ENCODE measurements around the gene DUOXA1. TPM values are rescaled to one million over a fixed set of nuclear protein-coding genes. Genes with fewer than 3 reads are reported as not detected.

DUOXA1 gene
- total RNA-seq, 1 experiment from 2014 or later, result 0.09 TPM

- TF ChIP-seq USF1 (CRISPR knock-in tag; IDR thresholded peaks at IDR 0.05), result no peak
Measured at GRCh38 chr15:45131510-45131909, 1.8 kb upstream of the DUOXA1 start (continued).

DNA sequence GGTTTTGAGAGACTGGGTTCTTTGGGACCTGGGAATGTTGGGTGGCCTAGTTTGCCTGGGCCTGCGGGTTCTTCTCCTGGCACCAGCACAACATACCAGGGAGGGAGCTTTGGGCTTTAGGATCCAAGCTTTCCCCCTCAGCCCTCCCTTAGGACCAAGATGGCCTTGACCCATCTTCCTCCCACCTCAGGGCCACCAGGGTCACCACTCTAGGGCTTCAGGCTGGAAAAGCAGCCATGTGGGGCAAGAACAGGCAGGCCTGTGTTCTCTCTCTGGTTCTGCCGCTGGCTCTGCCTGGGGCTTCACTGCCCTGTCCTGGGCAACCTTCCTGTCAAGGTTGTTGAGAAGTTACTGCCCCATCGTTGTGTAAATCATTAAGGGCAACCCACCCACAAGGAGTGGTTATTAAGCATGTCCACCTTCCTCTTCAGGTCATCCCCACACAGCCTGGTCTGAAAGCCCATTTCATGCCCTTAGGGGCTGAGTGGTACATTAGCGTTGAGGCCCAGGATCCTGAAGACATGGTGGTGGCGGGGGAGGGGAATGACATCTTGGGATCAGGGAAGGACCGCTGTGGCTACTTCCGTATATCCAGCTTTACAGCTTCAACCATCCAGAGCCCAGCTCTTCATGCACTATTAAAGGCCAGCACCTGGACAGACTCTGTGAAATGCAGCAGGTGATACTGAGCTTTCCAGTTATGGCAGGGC lies 767 bp upstream of the DUOXA1 start:
- ChIA-PET CTCF (interaction anchor here (0.6 to 11.0 kb wide), 5 partner anchors 15 to 823 kb away, joined by 3 to 231 read pairs (median 3); partner anchors contain the start of genes DUOX2 and DUOXA2), POLR2A (interaction anchor here (1.5 kb wide), 1 partner anchor 80 kb away, joined by 4 read pairs; no protein-coding TSS in a partner anchor)

More for the DNA sequence above, 767 bp upstream of the DUOXA1 start:
- H3K9me3 Mint-ChIP-seq, result no peaks in the 10 kb centered on the region
- H3K27ac Mint-ChIP-seq, result no peak overlapping the region
- no peak for TF ChIP-seq ELF4 (CRISPR knock-in tag; IDR thresholded peaks at IDR 0.05; ENCODE audit: low read depth)
- no peak for TF ChIP-seq HMGA2 (CRISPR knock-in tag; IDR thresholded peaks at IDR 0.05)
- TF ChIP-seq SMAD3 (CRISPR knock-in tag; IDR thresholded peaks at IDR 0.05; ENCODE audit: borderline replicate concordance), result no peak
- TF ChIP-seq ZBTB21 (CRISPR knock-in tag; IDR thresholded peaks at IDR 0.05; ENCODE audit: borderline replicate concordance), result no peak
- TF ChIP-seq, protein P1, sequence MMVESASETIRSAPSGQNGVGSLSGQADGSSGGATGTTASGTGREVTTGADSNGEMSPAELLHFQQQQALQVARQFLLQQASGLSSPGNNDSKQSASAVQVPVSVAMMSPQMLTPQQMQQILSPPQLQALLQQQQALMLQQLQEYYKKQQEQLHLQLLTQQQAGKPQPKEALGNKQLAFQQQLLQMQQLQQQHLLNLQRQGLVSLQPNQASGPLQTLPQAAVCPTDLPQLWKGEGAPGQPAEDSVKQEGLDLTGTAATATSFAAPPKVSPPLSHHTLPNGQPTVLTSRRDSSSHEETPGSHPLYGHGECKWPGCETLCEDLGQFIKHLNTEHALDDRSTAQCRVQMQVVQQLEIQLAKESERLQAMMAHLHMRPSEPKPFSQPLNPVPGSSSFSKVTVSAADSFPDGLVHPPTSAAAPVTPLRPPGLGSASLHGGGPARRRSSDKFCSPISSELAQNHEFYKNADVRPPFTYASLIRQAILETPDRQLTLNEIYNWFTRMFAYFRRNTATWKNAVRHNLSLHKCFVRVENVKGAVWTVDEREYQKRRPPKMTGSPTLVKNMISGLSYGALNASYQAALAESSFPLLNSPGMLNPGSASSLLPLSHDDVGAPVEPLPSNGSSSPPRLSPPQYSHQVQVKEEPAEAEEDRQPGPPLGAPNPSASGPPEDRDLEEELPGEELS (CRISPR knock-in tag; IDR thresholded peaks at IDR 0.05), result no peak
- TF ChIP-seq, protein P2, sequence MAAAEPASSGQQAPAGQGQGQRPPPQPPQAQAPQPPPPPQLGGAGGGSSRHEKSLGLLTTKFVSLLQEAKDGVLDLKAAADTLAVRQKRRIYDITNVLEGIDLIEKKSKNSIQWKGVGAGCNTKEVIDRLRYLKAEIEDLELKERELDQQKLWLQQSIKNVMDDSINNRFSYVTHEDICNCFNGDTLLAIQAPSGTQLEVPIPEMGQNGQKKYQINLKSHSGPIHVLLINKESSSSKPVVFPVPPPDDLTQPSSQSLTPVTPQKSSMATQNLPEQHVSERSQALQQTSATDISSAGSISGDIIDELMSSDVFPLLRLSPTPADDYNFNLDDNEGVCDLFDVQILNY (CRISPR knock-in tag; IDR thresholded peaks at IDR 0.05), result no peak
- TF ChIP-seq ETV6 (CRISPR knock-in tag; IDR thresholded peaks at IDR 0.05), result no peak
- TF ChIP-seq USF1 (CRISPR knock-in tag; IDR thresholded peaks at IDR 0.05), result no peak
- TF ChIP-seq, protein P3, sequence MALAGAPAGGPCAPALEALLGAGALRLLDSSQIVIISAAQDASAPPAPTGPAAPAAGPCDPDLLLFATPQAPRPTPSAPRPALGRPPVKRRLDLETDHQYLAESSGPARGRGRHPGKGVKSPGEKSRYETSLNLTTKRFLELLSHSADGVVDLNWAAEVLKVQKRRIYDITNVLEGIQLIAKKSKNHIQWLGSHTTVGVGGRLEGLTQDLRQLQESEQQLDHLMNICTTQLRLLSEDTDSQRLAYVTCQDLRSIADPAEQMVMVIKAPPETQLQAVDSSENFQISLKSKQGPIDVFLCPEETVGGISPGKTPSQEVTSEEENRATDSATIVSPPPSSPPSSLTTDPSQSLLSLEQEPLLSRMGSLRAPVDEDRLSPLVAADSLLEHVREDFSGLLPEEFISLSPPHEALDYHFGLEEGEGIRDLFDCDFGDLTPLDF (CRISPR knock-in tag; IDR thresholded peaks at IDR 0.05), result no peak
- TF ChIP-seq ZBTB43 (CRISPR knock-in tag; IDR thresholded peaks at IDR 0.05), result no peak
- TF ChIP-seq, protein P4, sequence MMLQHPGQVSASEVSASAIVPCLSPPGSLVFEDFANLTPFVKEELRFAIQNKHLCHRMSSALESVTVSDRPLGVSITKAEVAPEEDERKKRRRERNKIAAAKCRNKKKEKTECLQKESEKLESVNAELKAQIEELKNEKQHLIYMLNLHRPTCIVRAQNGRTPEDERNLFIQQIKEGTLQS (CRISPR knock-in tag; conservative IDR thresholded peaks at IDR 0.05), result no peak
- no peak for TF ChIP-seq PRRX2 (CRISPR knock-in tag; IDR thresholded peaks at IDR 0.05)
- no peak for TF ChIP-seq CDX4 (CRISPR knock-in tag; IDR thresholded peaks at IDR 0.05; ENCODE audit: borderline replicate concordance)
- no peak for TF ChIP-seq MLX (CRISPR knock-in tag; IDR thresholded peaks at IDR 0.05)
- TF ChIP-seq, protein P5, sequence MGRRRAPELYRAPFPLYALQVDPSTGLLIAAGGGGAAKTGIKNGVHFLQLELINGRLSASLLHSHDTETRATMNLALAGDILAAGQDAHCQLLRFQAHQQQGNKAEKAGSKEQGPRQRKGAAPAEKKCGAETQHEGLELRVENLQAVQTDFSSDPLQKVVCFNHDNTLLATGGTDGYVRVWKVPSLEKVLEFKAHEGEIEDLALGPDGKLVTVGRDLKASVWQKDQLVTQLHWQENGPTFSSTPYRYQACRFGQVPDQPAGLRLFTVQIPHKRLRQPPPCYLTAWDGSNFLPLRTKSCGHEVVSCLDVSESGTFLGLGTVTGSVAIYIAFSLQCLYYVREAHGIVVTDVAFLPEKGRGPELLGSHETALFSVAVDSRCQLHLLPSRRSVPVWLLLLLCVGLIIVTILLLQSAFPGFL (CRISPR knock-in tag; IDR thresholded peaks at IDR 0.05; ENCODE audit: borderline replicate concordance), result no peak
- TF ChIP-seq, protein P6, sequence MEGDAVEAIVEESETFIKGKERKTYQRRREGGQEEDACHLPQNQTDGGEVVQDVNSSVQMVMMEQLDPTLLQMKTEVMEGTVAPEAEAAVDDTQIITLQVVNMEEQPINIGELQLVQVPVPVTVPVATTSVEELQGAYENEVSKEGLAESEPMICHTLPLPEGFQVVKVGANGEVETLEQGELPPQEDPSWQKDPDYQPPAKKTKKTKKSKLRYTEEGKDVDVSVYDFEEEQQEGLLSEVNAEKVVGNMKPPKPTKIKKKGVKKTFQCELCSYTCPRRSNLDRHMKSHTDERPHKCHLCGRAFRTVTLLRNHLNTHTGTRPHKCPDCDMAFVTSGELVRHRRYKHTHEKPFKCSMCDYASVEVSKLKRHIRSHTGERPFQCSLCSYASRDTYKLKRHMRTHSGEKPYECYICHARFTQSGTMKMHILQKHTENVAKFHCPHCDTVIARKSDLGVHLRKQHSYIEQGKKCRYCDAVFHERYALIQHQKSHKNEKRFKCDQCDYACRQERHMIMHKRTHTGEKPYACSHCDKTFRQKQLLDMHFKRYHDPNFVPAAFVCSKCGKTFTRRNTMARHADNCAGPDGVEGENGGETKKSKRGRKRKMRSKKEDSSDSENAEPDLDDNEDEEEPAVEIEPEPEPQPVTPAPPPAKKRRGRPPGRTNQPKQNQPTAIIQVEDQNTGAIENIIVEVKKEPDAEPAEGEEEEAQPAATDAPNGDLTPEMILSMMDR (IDR thresholded peaks at IDR 0.05), result no peak
- ATAC-seq (no peak), DNase-seq (ENCODE audit: low spot score) (no peak)
- H3K4me1 Mint-ChIP-seq, result peaks cover 9% of the 10 kb centered on the region
- peaks cover 99% of the 10 kb centered on the region for H3K27me3 Mint-ChIP-seq (ENCODE audit: low read depth)
- no peaks in the 10 kb centered on the region for H3K36me3 Mint-ChIP-seq
- H3K4me3 Mint-ChIP-seq, result peak overlapping the region; percentile 71
